ENCODE results near the gene ABHD18. TPM values are rescaled to one million over a fixed set of nuclear protein-coding genes. Genes with fewer than 3 reads are reported as not detected.
"Not testable (repeated sequence)": the region's sequence is repeated elsewhere in the genome, so short reads cannot be mapped to it uniquely, and the experiment has no call there.

The ABHD18 gene
- 10 to 100 TPM in 1 of 2 donors, 1 to 10 TPM in 1; 8.2 to 10.5 TPM for total RNA-seq
- long read RNA-seq, full-length matches to known transcripts: 5 of 12 reads
- long read RNA-seq, partial matches to known transcripts: 6 of 12 reads
- long read RNA-seq, other reads (novel, unspliced or antisense): 1 of 12 reads

- intact Hi-C loops (cut with DNase I): loop anchor here in 1 of 2 donors (10.0 kb wide), 1 partner anchor 100 kb away; the partner anchor contains the start of gene LARP1B
- ATAC-seq (peak; percentile 96 to 99), DNase-seq (peak; percentile 100)
Measured at GRCh38 chr4:127965062-127965802, at the start of gene ABHD18, which contains the start of gene MFSD8. ABHD18 (plus strand) TSS chr4:127965406; CDS start chr4:127982956, 17,550 bp downstream. MFSD8 (minus strand) TSS chr4:127965173; CDS start chr4:127965133, 40 bp downstream.

DNA sequence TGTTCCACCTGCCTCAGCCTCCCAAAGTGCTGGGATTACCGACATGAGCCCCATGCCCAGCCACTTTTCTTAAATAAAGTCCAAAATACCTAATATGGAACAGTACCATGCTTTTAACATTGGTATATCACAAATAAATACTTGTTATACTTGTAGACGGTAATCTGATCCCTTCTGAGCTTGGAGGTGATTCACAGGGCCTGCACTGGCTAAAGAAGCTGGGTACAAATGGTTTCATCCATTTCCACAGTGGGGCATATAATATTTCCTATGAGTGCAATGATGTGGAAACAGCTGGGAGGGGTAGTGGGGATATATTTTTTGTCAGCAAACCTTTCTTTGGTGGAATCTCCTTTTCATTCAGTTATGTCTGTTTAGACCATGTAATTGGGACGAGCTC lies 48.7 kb upstream of the ABHD18 start:
- DNase-seq: no peak
- ATAC-seq: no peak

DNA sequence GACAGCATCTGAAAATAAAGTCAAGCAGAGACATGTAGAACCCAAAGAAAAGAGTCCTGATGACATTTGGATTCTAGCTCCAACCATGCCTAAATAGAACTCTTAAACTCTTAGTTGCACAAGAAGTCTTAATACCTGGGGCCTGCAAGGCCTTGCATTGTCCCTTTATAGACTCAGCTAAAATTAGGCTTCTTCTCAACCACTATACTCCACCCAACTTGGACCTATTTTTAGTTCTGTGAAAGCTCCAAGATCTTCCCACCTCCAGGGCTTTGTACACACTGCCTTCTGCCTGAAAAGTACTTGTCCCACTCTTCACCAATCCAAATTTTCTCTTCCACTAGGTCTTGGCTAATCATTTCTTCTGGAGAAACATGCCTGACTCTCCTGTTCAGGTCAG lies 48.1 kb upstream of the ABHD18 start:
- ATAC-seq (peak in 1 of 2 donors; percentile 53), DNase-seq (no peak)
- intact Hi-C loops (cut with DNase I): no loop called here

More for the DNA sequence above, 48.7 kb upstream of the ABHD18 start:
- intact Hi-C loops (cut with DNase I): no loop called here

DNA sequence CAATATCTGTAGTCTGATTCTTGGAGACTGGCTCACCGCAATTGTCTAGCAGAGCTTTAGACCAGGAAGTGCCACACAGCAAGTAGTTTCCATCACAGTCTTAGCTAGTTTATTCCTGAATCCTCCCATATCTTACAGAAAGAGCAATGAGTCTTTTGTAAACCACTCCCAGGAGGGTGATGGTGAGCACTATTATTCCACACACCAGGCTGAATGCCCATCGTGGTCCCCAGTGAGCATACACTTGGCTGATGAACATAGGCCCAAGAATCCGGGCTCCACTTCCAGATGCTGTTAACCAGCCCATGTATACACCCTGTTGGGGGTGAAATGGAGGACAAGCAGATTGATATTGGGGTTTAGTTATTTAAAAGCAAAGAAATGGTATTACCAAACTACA lies 44.7 kb upstream of the ABHD18 start:
- intact Hi-C loops (cut with DNase I): no loop called here
- peak in 1 of 2 donors; percentile 34 for ATAC-seq
- no peak for DNase-seq

GRCh38 chr4:127922226-127922625 lies 43.0 kb upstream of the ABHD18 start:
- ATAC-seq (no peak), DNase-seq (no peak)
- intact Hi-C loops (cut with DNase I): no loop called here

GRCh38 chr4:127925720-127926119 lies 39.5 kb upstream of the ABHD18 start:
- intact Hi-C loops (cut with DNase I); ATAC-seq; DNase-seq: not testable (repeated sequence)

- ATAC-seq: no peak
- DNase-seq: no peak
- intact Hi-C loops (cut with DNase I): no loop called here
Measured at GRCh38 chr4:127930175-127930574, 35.0 kb upstream of the ABHD18 start.

GRCh38 chr4:127931836-127932235 lies 33.4 kb upstream of the ABHD18 start:
- ATAC-seq; DNase-seq; intact Hi-C loops (cut with DNase I): not testable (repeated sequence)

- ATAC-seq: peak in 1 of 2 donors; percentile 62
- DNase-seq: no peak
- intact Hi-C loops (cut with DNase I): no loop called here
Measured at GRCh38 chr4:127936974-127937373, 28.2 kb upstream of the ABHD18 start.

- intact Hi-C loops (cut with DNase I): no loop called here
- no peak for DNase-seq
- ATAC-seq: no peak
Measured at GRCh38 chr4:127957105-127957504, 8.1 kb upstream of the ABHD18 start.

DNA sequence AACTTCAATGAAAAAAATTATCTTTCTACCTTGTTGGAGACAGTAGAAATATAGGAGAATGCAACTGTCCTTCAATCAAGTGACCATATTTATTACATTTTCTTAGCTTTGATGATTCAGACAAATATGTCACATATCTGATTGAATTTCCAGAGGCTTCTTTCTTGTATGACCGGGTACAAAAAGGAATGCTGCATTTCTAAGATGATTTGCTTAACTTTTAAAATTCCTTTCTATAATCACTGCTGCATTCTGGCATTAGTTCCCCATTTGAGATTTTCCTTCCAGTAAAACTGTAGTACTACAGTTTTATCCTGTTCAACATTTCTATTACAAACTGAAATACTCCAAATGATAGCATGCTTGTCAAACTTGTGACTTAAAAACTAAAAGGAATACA lies 5.4 kb upstream of the ABHD18 start:
- no peak for DNase-seq
- intact Hi-C loops (cut with DNase I): loop anchor here in 1 of 2 donors (10.0 kb wide), 1 partner anchor 105 kb away; the partner anchor contains the start of gene LARP1B
- no peak for ATAC-seq

GRCh38 chr4:127963633-127964398 lies 1.4 kb upstream of the ABHD18 start:
- not testable (repeated sequence) for ATAC-seq, DNase-seq
- intact Hi-C loops (cut with DNase I): loop anchor here in 1 of 2 donors (10.0 kb wide), 1 partner anchor 101 kb away; the partner anchor contains the start of gene LARP1B

GRCh38 chr4:127964426-127965061 lies 662 bp upstream of the ABHD18 start:
- ATAC-seq (peak; percentile 21 to 49), DNase-seq (peak; percentile 25)
- intact Hi-C loops (cut with DNase I): loop anchor here in 1 of 2 donors (10.0 kb wide), 1 partner anchor 100 kb away; the partner anchor contains the start of gene LARP1B

DNA sequence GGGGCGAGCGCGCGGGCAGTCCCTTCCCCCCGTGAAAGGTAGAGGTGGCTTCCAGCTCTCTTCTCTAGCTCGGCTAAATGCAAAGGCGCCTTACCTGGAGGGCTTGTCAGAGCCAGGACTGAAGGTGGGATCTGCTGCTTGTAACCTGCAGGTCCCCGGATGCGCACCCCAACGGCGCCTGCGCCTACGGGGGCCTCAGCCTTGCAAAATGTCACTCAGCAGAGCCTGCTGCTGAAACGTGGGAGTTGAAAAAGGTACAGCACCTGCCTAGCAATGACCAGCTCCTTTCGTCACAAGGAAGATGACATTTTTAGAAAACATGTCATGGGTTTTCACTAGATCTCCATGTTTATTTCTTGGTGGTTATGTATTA lies 583 bp downstream of the ABHD18 start:
- intact Hi-C loops (cut with DNase I): loop anchor here in 1 of 2 donors (10.0 kb wide), 1 partner anchor 99 kb away; the partner anchor contains the start of gene LARP1B
- DNase-seq (peak; percentile 35), ATAC-seq (peak; percentile 9 to 18)

- DNase-seq (no peak), ATAC-seq (no peak)
- intact Hi-C loops (cut with DNase I): loop anchor here in 1 of 2 donors (10.0 kb wide), 1 partner anchor 98 kb away; the partner anchor contains the start of gene LARP1B
Measured at GRCh38 chr4:127967141-127967775, 2.1 kb downstream of the ABHD18 start.

GRCh38 chr4:127968586-127968985 lies 3.4 kb downstream of the ABHD18 start:
- DNase-seq (no peak), ATAC-seq (no peak)
- intact Hi-C loops (cut with DNase I): loop anchor here in 1 of 2 donors (10.0 kb wide), 1 partner anchor 96 kb away; the partner anchor contains the start of gene LARP1B

DNA sequence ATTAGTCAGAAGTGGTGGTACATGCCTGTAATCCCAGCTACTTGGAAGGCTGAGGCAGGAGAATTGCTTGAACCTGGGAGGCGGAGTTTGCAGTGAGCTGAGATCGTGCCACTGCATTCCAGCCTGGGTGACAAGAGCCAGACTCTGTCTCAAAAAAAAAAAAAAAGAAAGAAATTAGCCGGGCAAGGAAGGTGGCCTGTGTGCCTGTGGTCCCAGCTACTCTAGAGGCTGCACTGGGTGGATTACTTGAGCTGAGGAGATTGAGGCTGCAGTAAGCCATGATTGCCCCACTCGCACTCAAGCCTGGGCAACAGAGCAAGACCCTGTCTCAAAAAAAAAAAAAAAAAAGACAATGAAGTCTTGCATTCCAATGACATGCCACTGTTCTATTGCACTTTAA lies 5.7 kb downstream of the ABHD18 start:
- DNase-seq; ATAC-seq; intact Hi-C loops (cut with DNase I): not testable (repeated sequence)

GRCh38 chr4:127975121-127975770 lies 10.0 kb downstream of the ABHD18 start:
- no peak for DNase-seq
- intact Hi-C loops (cut with DNase I): no loop called here
- ATAC-seq: no peak
